ENCODE results near the gene HECTD2.
"Not testable (repeated sequence)": the region's sequence is repeated elsewhere in the genome, so short reads cannot be mapped to it uniquely, and the experiment has no call there.

HECTD2 gene

DNA sequence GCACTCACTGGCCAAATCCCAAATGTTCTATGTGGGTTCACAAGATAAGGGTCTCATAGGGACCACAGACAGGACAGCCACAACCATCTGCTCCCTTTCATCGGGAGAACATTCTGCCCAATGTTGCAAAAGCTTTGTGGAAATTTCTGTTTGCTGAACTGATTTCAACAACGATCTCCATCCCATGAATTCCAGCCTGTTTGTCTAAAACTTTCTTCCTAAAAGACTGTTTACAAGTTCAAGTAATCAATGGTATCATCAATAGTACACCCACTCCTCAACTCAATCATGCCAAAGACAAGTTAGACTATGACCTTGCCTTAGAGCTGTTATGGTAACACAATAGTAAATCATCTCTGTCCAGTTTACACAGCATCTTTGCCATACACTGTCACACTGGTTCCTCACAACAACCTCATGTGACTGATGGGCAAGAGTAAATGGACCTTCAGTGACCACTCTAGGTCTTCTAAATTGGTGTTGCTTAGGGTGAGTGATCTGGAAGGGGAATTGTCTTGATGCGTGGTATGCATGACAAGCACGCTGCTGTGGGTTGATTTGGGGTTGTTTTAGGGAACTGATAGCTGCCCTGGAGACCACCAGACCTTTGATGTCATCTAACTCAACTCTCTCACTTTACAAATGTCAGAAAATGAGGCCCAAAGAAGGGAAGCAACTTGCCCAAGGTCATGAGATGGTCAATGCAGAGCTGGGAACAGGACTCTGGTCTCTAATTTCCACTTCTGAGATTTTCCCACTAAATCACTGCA is 127.7 kb downstream of the HECTD2 start:
- no peak for DNase-seq (ENCODE audit: low read depth)

DNA sequence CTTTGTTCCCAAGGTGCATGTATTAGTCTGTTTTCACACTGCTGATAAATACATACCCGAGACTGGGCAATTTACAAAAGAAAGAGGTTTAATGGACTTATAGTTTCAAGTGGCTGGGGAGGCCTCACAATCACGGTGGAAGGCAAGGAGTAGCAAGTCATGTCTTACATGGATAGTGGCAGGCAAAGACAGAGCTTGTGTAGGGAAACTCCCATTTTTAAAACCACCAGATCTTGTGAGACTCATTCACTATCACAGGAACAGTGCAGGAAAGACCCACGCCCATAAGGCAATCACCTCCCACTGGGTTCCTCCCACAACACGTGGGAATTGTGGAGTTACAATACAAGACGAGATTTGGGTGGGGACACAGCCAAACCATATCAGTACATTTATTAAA is 129.8 kb downstream of the HECTD2 start:
- no peak for DNase-seq (ENCODE audit: low read depth)

DNA sequence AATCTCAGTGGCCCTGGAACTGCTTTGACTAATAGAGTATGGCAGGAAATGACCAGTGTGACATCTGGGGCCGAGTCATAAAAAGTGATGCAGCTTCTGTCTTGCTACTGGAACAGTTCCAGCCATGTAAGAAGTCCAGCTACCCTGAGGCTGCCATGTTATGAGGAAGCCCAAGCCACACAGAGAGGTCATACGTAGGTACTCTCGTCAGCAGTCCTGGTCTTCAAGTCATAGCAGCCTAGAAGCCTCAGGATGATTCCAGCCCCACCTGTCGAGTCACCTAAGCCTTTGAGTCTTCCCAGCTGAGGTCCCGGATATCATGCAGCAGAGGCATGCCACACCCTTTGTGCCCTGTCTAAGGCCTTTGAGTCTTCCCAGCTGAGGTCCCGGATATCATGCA is 130.6 kb downstream of the HECTD2 start:
- no peak for DNase-seq (ENCODE audit: low read depth)

DNA sequence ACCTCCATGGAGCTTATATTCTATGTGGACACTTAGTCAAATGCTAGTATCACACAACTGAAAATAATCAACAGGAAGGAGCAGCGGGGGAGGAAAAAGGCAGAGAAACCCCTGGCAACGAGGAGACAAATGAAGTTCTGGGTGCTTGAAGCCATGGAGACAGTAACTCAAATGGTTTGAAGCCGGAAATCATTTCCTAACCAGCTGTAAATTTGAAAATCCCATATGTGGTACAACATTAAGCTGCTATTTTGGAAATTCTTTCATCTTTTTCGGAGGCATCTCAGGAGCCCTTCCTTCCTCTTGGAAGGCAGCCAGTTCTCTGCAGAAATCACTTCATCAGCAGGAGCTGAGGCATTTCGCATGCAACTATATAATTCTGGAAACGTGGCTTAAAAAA is 131.3 kb downstream of the HECTD2 start:
- DNase-seq (ENCODE audit: low read depth): no peak

DNA sequence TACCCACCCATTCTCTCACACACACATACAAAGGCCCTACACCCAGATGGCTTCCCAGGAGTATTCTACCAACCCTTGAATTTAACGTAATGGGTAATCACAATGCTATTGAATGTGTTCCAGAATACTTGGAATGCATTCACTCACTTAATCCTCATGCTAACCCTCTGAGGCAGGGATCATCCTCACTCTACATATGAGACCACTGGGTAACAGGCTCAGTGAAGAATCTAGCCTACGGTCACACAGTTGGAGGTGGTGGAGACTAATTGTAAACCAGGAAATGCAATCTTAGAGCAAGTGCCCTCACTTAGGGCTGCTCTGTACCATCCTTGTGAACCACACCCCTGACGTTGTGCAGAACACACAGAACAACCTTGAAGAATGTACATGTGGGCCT is 135.2 kb downstream of the HECTD2 start:
- no peak for DNase-seq (ENCODE audit: low read depth)

DNA sequence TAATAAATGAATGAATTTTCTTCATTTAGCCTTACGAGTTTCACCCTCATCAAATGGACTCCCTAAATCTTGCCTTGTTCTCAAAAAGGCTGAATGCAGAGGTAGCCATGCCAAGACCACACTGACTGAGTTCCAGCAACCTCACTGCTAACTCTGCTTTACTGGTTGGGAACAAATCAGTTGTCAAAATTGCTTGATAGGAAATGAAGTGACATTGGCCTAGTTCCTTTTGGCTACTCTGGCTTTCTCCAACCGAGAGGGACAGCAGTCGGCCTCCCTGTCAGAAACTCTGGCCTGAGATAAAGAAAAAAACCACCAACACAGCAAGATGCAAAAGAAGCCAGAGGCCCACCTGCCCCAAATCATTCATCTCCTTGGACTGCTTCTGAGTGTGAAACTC is 135.7 kb downstream of the HECTD2 start:
- DNase-seq (ENCODE audit: low read depth): no peak

DNA sequence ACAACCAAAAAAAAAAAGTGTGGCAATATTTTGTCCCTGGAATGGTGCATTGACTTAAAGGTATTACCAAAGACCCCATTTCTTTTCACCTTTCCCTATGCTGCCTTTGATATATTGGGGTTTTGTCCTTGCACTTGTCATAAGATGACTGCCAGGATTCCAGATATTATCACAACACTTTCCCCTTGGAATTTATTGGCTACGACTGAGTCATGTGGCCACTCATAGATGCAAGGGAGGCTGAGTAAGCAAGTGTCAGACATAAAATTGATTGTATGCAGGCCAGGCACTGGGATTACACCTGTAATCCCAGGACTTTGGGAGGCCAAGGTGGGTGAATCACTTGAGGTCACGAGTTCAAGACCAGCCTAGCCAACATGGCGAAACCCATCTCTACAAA is 139.1 kb downstream of the HECTD2 start:
- no peak for DNase-seq (ENCODE audit: low read depth)

DNA sequence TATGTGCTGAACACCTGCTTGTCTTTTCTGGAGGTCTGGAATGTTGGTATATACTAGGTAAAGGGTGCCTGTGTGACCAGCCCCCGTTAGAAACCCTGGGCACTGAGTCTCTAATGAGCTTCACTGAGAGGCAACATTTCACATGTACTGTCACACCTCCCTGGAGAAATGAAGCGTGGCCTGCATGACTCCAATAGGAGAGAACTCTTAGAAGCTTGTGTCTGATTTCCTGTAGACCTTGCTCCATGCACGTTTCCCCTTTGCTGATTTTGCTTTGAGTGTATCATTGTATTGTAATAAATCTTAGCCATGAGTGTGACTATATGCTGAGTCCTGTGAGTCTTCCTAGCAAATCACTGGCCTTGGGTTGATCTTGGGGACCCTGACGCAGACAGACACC is 139.9 kb downstream of the HECTD2 start:
- no peak for DNase-seq (ENCODE audit: low read depth)

DNA sequence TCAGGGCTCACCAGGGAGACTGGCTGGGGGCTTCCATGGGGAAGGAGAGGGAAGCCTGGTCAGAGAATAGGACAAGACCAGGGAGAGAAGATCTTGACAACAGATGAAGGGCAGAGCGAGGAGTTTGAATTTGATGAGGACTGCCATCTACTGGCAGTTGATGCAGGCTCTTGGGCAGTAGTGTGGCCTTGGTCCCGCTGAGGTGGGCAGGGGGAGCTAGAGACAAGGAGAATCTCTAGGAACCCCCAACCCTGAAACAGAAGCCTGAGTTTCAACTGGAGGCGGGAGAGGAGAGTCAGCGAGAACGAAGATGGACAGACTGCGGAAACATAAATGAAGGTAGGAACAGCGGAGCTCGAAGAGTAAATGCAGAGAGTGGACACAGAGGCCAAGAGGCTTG is 141.7 kb downstream of the HECTD2 start:
- DNase-seq (ENCODE audit: low read depth): no peak

DNA sequence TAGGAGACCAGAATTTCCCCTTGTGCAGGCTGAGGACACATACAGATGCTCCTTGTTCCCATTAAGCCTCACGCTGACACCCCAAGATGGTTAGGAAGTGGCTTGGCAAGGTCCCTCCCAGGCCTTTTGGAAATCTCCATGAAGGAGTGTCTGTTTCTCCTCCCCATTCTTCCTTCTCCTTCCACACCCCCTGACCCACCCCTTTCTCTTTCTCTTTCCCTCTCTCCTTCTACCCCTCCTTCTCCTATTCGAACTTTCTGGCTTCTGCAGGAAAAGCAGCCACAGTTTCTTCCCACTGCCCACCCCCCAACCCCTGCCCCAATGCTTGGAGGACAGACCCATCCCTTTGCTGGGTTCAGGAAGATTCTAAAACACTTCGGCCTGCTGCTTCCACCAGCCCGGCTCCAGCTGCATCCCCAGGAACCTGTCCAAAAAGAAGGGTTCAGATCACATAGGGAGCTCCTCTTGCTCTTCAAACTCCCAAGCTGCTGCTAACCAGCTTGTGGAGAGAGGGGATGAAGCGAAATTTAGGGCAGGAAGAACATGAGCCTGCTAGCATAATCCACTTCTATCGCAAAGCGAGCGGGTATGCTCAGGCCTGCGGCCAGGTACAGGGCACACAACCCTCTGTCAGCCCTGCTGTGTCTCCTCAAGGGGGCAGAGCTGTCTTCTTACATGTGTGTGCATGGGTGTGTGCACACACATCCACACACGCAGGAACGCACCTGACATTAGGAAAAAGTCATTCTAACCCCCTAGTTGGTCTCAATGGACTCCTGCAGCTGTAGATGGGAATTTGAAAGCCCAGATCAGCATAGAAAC is 142.3 kb downstream of the HECTD2 start:
- DNase-seq (ENCODE audit: low read depth): no peak

DNA sequence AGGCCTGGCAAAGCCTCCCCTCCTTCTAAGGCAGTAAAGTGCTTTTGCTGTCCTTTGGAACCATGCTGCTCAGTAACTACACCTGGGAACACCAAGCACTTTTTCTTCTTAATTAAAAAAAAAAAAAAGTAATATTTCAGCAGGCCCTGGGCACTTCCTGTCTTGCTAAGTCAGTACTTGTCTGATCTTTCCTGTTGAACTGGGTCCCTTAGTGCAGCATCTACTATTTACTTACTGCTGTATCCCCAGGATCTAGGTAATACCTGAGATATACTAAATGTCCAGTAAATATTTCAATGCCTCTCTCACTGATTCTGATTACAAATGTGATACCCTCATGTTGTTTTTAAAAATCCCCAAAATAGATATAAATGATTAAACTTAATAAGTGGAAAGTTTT is 145.3 kb downstream of the HECTD2 start:
- DNase-seq (ENCODE audit: low read depth): no peak

DNA sequence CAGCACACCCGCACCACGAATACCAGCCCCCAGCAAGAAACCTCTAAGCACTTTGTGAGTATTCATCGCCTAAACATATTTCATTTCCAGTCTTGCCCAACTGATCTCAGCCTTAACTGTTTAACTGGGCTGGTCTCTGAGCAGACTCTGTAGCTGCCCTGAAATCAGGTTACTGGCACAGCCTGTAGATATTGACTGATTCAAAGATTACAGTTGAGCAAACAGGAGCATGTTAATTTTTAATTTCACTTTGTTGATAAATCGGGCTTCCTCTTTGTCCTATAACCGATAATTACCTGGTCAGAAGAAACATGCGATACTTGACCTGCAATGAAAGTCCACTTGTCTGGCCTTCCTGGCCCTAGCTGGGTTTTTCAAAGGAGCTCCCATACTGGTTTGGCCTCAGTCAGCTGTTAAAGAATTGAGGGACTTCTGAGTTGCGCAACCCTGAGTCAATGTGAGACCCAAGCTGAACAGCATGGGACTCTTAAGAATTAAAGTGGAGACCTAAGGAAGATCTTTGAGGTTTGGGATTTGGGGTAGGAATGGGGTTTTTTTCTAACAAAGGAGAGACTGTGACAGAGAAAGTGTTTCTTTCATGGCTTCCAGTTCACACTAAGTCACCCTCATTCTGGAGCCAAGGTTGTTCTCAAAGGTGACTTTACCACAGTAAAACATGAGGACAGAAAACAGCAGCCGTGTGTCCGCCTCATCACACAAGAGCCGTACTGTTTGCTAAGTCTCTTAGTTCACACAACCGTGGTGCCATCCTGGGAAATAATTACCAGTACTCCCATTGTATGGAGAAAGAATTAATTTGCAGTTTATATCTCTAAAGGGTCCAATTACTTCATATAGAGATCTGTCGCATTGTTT is 146.8 kb downstream of the HECTD2 start:
- no peak for DNase-seq (ENCODE audit: low read depth)

DNA sequence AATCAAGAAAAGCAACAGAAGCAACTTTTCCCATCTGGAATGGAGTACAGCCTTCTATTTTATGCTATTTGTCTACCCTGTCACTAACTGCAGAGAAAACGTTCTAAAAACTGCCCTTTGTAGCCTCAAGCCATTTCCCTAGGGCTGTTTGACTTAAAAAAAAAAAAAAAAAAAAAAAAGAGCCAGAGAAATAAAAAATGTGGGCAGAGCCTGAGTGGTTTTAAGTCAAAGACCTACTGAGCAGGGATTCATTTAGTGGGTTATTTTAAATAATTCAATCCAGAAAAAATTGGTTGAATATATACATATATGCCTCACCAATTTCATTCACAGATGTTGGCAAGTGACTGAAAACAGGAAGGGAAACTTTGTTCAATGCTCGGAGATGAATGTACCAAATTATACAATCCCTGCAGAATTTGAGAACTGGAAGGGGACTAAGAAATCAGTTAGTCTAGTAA is 147.5 kb downstream of the HECTD2 start:
- DNase-seq (ENCODE audit: low read depth): no peak

DNA sequence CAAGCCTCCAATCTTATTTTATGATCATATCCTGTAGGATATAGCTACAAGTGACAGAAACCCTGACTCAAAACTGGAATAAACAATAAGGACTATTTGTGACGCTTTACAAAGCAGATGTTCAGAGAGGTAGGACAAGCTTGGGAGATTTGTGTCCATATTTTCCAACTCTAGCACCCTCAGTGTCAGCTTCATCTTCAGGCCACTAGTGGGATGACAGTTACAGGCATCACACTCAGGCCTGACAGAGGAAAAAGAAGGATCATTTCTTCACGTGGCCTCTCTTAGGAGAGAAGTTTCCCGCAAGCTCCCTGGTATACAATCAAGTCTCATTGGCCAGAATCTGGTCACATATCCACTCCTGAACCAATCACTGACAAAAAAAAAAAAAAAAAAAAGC is 148.3 kb downstream of the HECTD2 start:
- no peak for DNase-seq (ENCODE audit: low read depth)

DNA sequence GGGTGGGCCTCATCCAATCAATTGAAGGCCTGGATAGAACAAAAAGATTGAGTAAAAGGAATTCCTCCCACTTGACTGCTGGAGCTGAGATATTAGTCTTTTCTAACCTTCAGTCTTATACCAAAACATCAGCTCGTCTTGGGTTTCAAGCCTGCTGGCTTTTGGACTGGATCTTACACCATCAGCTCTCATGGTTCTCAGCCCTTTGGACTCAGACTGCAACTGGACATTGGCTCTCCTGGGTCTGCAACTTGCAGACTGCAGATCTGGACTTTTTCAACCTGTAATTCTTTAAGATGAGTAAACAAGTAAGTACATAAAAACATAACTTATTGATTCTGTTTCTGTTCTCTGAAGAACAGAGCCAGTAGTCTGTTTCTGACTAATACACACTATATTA is 149.0 kb downstream of the HECTD2 start:
- DNase-seq (ENCODE audit: low read depth): no peak

DNA sequence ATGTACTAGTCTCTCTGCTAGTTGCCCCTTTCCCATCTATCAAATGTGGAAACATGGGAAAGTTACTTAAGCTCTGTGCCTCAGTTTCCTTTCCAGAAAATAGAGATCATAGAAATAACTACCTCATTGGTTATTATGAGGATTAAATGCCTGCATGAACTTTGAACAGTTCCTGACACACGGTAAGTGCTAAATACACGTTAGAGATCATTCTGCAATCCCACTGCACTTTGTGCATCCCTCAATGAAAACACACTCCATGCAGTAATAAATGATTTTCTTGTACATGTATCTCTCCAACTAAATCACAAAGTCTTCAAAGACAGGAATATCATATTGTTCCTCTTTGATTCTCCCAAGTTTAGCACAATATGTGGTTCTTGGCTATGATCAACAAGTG is 149.6 kb downstream of the HECTD2 start:
- DNase-seq (ENCODE audit: low read depth): no peak

DNA sequence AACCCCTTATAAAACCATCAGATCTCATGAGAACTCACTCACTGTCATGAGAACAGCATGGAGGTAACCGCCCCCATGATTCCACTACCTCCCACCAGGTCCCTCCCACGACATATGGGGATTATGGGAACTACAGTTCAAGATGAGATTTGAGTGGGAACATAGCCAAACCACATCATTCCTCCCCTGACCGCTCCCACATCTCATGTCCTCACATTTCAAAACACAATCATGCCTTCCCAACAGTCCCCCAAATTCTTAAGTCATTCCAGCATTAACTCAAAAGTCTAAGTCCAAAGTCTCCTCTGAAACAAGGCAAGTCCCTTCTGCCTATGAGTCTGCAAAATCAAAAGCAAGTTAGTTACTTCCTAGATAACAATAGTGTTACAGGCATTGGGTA is 150.7 kb downstream of the HECTD2 start:
- not testable (repeated sequence) for DNase-seq (ENCODE audit: low read depth)

DNA sequence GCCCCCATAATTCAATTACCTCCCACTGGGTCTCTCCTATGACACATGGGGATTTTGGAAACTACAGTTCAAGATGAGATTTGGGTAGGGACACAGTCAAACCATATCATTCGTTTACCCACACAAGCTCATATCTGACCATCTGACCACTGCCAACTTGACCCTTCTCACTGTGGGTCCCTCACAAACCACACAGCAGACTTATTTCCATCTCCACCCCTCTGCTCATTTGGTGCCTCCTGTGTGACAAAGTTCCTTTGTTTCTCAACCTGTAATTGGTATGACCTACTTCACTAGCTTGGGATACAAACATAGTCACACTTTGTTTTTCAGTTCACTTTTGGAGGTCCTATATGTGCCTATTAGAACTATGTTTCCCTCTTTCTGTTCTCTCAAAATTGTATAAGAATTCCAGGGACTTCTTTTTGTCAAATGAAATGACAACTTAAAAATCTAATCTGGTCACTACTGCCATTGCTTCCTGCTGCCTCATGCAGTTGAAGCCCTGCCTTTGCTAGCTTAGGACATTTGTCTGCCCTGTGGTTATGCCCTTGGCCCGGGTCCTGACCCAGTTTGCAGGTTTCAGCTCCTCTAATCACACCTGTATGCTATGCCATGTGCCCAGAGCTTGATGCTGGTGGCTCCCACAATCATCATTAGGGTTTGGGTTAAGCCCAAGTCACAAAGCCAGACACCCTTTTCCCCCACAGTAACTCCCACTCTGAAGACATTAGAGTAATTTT is 152.9 kb downstream of the HECTD2 start:
- no peak for DNase-seq (ENCODE audit: low read depth)

DNA sequence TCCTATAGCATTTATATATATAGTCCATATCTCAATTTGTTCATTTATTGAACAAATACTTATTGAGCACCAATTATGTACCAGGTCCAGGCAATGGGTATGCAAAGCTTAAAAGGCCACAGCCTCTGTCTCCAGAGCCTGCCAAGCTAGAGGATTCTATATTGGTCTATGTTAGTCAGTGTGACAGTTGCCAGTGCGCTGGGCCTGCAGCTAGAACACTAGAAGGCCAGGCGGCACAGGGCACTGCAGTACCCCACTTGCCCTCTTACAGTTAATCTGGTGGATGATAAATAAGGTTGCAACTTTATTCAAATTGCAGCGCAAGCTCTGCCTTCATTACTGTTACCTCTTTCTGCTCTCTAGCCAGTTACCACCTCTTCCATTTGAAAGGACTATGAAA is 153.9 kb downstream of the HECTD2 start:
- DNase-seq (ENCODE audit: low read depth): no peak

Measured in CMK (cell line).